ENCODE data around the gene GPSM3.

The GPSM3 gene

GRCh38 chr6:32215617-32216016 lies 23.2 kb upstream of the GPSM3 start:
- Histone ChIP-seq H3K27me3 (ENCODE audit: insufficient read depth, low read length) (no peaks in the 10 kb centered on the region), H3K27ac (ENCODE audit: low read depth, low read length, poor library complexity, severe bottlenecking) (no peak overlapping the region)

DNA sequence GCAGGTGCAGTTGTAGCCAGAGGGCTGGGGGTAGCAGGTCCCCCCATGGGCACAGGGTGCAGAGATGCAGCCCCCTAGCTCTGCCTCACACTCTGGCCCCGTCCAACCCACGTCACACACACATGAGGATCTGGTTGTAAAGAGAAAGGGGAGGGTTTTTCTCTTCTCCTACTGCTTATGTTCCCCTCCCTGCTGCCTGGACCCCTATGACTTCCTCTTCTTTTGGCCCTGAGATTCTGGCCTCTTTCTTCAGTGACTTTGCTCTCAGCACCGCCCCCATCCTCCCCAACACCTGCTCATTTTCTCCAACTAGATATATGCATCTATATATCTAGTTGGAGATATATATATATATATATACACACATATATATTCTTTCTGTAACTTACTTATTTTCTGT lies 21.7 kb upstream of the GPSM3 start:
- Histone ChIP-seq H3K79me2 (ENCODE audit: insufficient read depth, low read length) (no peaks in the 10 kb centered on the region), H3K27ac (ENCODE audit: low read depth, low read length, poor library complexity, severe bottlenecking) (no peak overlapping the region), H3K4me3 (ENCODE audit: low read depth, low read length, poor library complexity, severe bottlenecking) (no peak overlapping the region), H3K9ac (ENCODE audit: low read length) (no peak overlapping the region), H3K9me3 (ENCODE audit: low read length) (no peaks in the 10 kb centered on the region), H3K36me3 (ENCODE audit: insufficient read depth, low read length) (no peaks in the 10 kb centered on the region), H3K9me2 (ENCODE audit: low read depth, low read length) (no peaks in the 10 kb centered on the region), H3K27me3 (ENCODE audit: insufficient read depth, low read length) (no peaks in the 10 kb centered on the region), H3K4me1 (ENCODE audit: insufficient read depth, low read length, severe bottlenecking) (no peaks in the 10 kb centered on the region), H3K4me2 (ENCODE audit: low read length) (no peak overlapping the region), H2AFZ (ENCODE audit: low read length) (no peak overlapping the region), H4K20me1 (ENCODE audit: insufficient read depth, low read length) (no peaks in the 10 kb centered on the region), H3F3A (ENCODE audit: insufficient read depth, low read length) (no peaks in the 10 kb centered on the region)
- TF ChIP-seq EZH2 (IDR thresholded peaks at IDR 0.05; ENCODE audit: borderline replicate concordance, low read length) = no peak
- no peak for TF ChIP-seq CTCF (IDR thresholded peaks at IDR 0.05; ENCODE audit: low read length)

More at GRCh38 chr6:32215617-32216016, 23.2 kb upstream of the GPSM3 start:
- Histone ChIP-seq H4K20me1 (ENCODE audit: insufficient read depth, low read length) (no peaks in the 10 kb centered on the region), H3K9ac (ENCODE audit: low read length) (no peak overlapping the region), H2AFZ (ENCODE audit: low read length) (no peak overlapping the region), H3K4me1 (ENCODE audit: insufficient read depth, low read length, severe bottlenecking) (no peaks in the 10 kb centered on the region), H3K36me3 (ENCODE audit: insufficient read depth, low read length) (no peaks in the 10 kb centered on the region), H3K4me2 (ENCODE audit: low read length) (no peak overlapping the region), H3K9me3 (ENCODE audit: low read length) (no peaks in the 10 kb centered on the region), H3K79me2 (ENCODE audit: insufficient read depth, low read length) (no peaks in the 10 kb centered on the region), H3F3A (ENCODE audit: insufficient read depth, low read length) (no peaks in the 10 kb centered on the region), H3K4me3 (ENCODE audit: low read depth, low read length, poor library complexity, severe bottlenecking) (no peak overlapping the region), H3K9me2 (ENCODE audit: low read depth, low read length) (no peaks in the 10 kb centered on the region)
- no peak for TF ChIP-seq CTCF (IDR thresholded peaks at IDR 0.05; ENCODE audit: low read length)
- no peak for TF ChIP-seq EZH2 (IDR thresholded peaks at IDR 0.05; ENCODE audit: borderline replicate concordance, low read length)

DNA sequence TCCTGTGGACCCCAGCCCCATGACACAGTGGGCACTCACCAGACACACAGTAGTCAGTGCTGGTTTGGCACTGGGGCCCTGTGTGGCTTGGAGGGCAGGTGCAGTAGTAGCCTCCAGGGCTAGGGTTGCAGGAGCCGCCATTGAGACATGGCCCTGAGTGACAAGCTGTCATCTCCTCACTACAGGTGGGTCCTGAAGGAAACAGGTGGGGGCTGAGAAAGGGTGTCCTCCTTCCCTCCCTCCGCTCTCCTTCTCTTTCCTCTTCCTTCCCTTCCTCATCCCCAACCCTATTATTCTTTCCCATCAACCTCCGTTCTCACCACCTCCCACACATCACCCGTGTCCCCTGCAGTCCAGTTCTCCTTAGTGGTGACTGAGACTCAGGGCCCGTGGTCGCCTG lies 21.2 kb upstream of the GPSM3 start:
- TF ChIP-seq CTCF (IDR thresholded peaks at IDR 0.05; ENCODE audit: low read length) = no peak
- no peak for TF ChIP-seq EZH2 (IDR thresholded peaks at IDR 0.05; ENCODE audit: borderline replicate concordance, low read length)
- Histone ChIP-seq H3K9ac (ENCODE audit: low read length) (no peak overlapping the region), H3K36me3 (ENCODE audit: insufficient read depth, low read length) (no peaks in the 10 kb centered on the region), H3K79me2 (ENCODE audit: insufficient read depth, low read length) (no peaks in the 10 kb centered on the region), H3F3A (ENCODE audit: insufficient read depth, low read length) (no peaks in the 10 kb centered on the region), H4K20me1 (ENCODE audit: insufficient read depth, low read length) (no peaks in the 10 kb centered on the region), H2AFZ (ENCODE audit: low read length) (no peak overlapping the region), H3K27ac (ENCODE audit: low read depth, low read length, poor library complexity, severe bottlenecking) (no peak overlapping the region), H3K4me1 (ENCODE audit: insufficient read depth, low read length, severe bottlenecking) (no peaks in the 10 kb centered on the region), H3K27me3 (ENCODE audit: insufficient read depth, low read length) (no peaks in the 10 kb centered on the region), H3K9me3 (ENCODE audit: low read length) (no peaks in the 10 kb centered on the region), H3K4me2 (ENCODE audit: low read length) (no peak overlapping the region), H3K4me3 (ENCODE audit: low read depth, low read length, poor library complexity, severe bottlenecking) (no peak overlapping the region), H3K9me2 (ENCODE audit: low read depth, low read length) (no peaks in the 10 kb centered on the region)

All from OCI-LY1 (cell line).